Tibial nerve (tissue), 4 donors: Measurements from ENCODE around the gene BUD13.

Experiments used
- EP300 ChIP-seq, 2 donors: sonication (generic); formaldehyde crosslinking; IDR thresholded peaks; one replicate each; pipeline ENCODE4 v1.6.1; 2017; ENCODE audit warnings: antibody characterized with exemption in 2 of 2, mild to moderate bottlenecking in 1 of 2
- TF ChIP-seq, protein P1 (sequence below), 5 experiments: fragments of 200-600 bp in 3 of 5; fragments of 450-650 bp in 2 of 5; sonication (generic) in 3 of 5; IDR thresholded peaks; one replicate each; pipeline ENCODE4 v1.5.1; 2016 to 2019; ENCODE audit warnings: antibody characterized with exemption in 5 of 5, mild to moderate bottlenecking in 3 of 5, moderate library complexity in 2 of 5

DNA sequence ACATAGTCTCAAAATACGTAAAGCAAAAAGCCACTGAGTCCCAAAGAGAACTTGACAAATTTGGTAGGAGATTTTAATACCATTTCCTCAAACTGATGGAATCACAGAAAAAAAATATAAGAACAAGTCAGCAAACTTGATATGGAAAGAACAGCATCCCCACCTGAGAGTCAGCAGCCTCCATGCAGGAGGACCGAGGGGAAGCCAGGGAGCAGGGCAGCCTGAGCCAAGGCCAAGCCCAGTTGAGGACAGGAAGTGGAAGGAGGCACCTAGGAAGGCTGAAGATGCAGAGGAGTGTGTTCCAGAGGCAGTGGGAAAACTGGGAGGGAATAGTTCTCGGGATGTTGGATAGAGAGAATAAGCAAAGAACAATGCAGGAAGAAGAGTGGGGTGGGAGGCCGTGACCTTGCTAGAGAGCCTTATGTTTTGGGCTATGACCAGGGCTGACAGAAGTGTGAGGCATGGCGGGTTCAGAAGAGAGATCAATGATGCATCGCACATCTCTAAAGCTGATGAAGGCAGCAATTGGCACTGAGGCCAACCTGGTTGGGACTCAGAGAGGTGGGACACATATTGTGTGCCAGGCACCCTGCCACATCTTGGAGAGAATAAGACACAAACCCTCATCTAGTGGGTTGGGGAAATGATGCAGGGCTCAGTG lies 34.9 kb upstream of the BUD13 start:
- TF ChIP-seq, protein P1, sequence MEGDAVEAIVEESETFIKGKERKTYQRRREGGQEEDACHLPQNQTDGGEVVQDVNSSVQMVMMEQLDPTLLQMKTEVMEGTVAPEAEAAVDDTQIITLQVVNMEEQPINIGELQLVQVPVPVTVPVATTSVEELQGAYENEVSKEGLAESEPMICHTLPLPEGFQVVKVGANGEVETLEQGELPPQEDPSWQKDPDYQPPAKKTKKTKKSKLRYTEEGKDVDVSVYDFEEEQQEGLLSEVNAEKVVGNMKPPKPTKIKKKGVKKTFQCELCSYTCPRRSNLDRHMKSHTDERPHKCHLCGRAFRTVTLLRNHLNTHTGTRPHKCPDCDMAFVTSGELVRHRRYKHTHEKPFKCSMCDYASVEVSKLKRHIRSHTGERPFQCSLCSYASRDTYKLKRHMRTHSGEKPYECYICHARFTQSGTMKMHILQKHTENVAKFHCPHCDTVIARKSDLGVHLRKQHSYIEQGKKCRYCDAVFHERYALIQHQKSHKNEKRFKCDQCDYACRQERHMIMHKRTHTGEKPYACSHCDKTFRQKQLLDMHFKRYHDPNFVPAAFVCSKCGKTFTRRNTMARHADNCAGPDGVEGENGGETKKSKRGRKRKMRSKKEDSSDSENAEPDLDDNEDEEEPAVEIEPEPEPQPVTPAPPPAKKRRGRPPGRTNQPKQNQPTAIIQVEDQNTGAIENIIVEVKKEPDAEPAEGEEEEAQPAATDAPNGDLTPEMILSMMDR (IDR thresholded peaks at IDR 0.05): no peak
- no peak for TF ChIP-seq EP300 (IDR thresholded peaks at IDR 0.05)
